Stomach (tissue), 9 donors: ENCODE measurements around the gene CAPN12. TPM values are rescaled to one million over a fixed set of nuclear protein-coding genes. Genes with fewer than 3 reads are reported as not detected.

ENCODE experiments used
- DNase-seq, 2 donors: peaks; one replicate each; pipeline versions ENCODE4 v3.0.0 to v3.0.0-alpha.2; 2013 to 2019
- H3K27ac ChIP-seq, 5 donors: fragments of 200-600 bp in 4 of 5; sonication (generic) in 4 of 5; one replicate each; pipeline ENCODE4 v1.5.1; 2013 to 2019; ENCODE audit warnings: mild to moderate bottlenecking in 1 of 5, moderate library complexity in 1 of 5
- H3K27me3 ChIP-seq, 3 donors: fragments of 200-600 bp; sonication (generic); one replicate each; pipeline ENCODE4 v1.5.1; 2017 to 2019; ENCODE audit warnings: mixed run types in 1 of 3
- H3K36me3 ChIP-seq, 4 donors: fragments of 200-600 bp; sonication (generic); 1 replicate in 3 of 4; 2 replicates in 1 of 4; pipeline ENCODE4 v1.5.1; 2016 to 2019
- H3K4me1 ChIP-seq, 4 donors: fragments of 200-600 bp; sonication (generic); one replicate each; pipeline ENCODE4 v1.5.1; 2016 to 2019
- H3K4me3 ChIP-seq, 4 donors: fragments of 200-600 bp; sonication (generic) in 3 of 4; one replicate each; pipeline ENCODE4 v1.5.1; 2016 to 2019; ENCODE audit warnings: mild to moderate bottlenecking in 1 of 4
- H3K9me3 ChIP-seq, 4 donors: fragments of 200-600 bp; sonication (generic); one replicate each; pipeline ENCODE4 v1.5.1; 2016 to 2019
- CTCF ChIP-seq, 7 experiments: fragments of 450-650 bp in 4 of 7; fragments of 200-600 bp in 3 of 7; sonication (generic) in 3 of 7; IDR thresholded peaks; one replicate each; pipeline ENCODE4 v1.5.1; 2016 to 2019; ENCODE audit warnings: antibody characterized with exemption in 7 of 7, control low read depth in 2 of 7, mild to moderate bottlenecking in 1 of 7
- EP300 ChIP-seq: sonication (generic); formaldehyde crosslinking; IDR thresholded peaks from one replicate; pipeline ENCODE4 v1.6.1; 2017; ENCODE audit warnings: antibody characterized with exemption
- POLR2A ChIP-seq, 4 donors: fragments of 450-650 bp; IDR thresholded peaks; one replicate each; pipeline ENCODE4 v1.6.1; 2016; ENCODE audit warnings: antibody characterized with exemption in 4 of 4, control low read depth in 2 of 4, mild to moderate bottlenecking in 1 of 4, moderate library complexity in 1 of 4
- POLR2AphosphoS5 ChIP-seq, 3 donors: sonication (generic); formaldehyde crosslinking; IDR thresholded peaks; one replicate each; pipeline ENCODE4 v1.6.1; 2016; ENCODE audit warnings: antibody characterized with exemption in 3 of 3
- WGBS, 5 donors: extraction: QIAGEN DNeasy Blood & Tissue Kit in 3 of 5; methylation state at CpG; one replicate each; pipeline versions ENCODE4 v1.1.5 to v1.1.7; 2013 to 2018; 5-methylcytosine and 5-hydroxymethylcytosine counted together
- intact Hi-C: fragments of 100-400 bp; cut with DNase I; formaldehyde crosslinking; loops from one replicate; pipeline ENCODE4 v1.15.1; 2023; ENCODE audit warnings: low total_unique reads
- polyA plus RNA-seq, 3 donors: library from polyadenylated mRNA; stranded (reverse); fragments of 200-250 nt; gene quantifications; one replicate each; pipeline ENCODE4 v1.2.3, GENCODE V29; 2013
- total RNA-seq, 5 donors: library from RNA; depleted of rRNA; stranded (reverse); fragments of >200 nt; gene quantifications; one replicate each; pipeline versions ENCODE4 v1.1.0 to v1.2.3, GENCODE V29; 2014 to 2016
- donor health status: healthy with polysubstance abuse.
- donor health status: Bipolar disorder and iron deficiency.
- donor health status: healthy.

CAPN12 gene
- total and polyA plus RNA-seq, 8 donors: 1.2 to 33.3 (median 5.6) TPM

- Histone ChIP-seq H3K4me1 (peaks cover 4 to 26% (median 24%) of the 10 kb centered on the region in 4 donors), H3K9me3 (no peaks in the 10 kb centered on the region), H3K36me3 (no peaks in the 10 kb centered on the region), H3K27me3 (peaks cover 0 to 10% (median 0%) of the 10 kb centered on the region in 3 donors), H3K27ac (no peak overlapping the region), H3K4me3 (no peak overlapping the region)
- 63 to 82% (median 76%) methylated on average over 14 to 16 of the region's 16 CpGs for WGBS, 5 donors
- intact Hi-C loops: no loop called here
- DNase-seq: no peak
- TF ChIP-seq POLR2A (IDR thresholded peaks at IDR 0.05) (no peak), CTCF (IDR thresholded peaks at IDR 0.05) (no peak), POLR2AphosphoS5 (IDR thresholded peaks at IDR 0.05) (no peak), EP300 (no peak)
Measured at GRCh38 chr19:38739440-38740256, 4.6 kb downstream of the CAPN12 start.

GRCh38 chr19:38737921-38738737 is 6.1 kb downstream of the CAPN12 start:
- TF ChIP-seq POLR2AphosphoS5 (IDR thresholded peaks at IDR 0.05) (no peak), POLR2A (IDR thresholded peaks at IDR 0.05) (no peak), EP300 (no peak), CTCF (IDR thresholded peaks at IDR 0.05) (no peak)
- Histone ChIP-seq H3K36me3 (no peaks in the 10 kb centered on the region), H3K4me1 (peaks cover 16 to 41% (median 39%) of the 10 kb centered on the region in 4 donors), H3K9me3 (no peaks in the 10 kb centered on the region), H3K27ac (no peak overlapping the region), H3K4me3 (no peak overlapping the region), H3K27me3 (peaks cover 0 to 10% (median 0%) of the 10 kb centered on the region in 3 donors)
- intact Hi-C loops: no loop called here
- peak in 1 of 2 donors; percentile 12 for DNase-seq
- WGBS, 5 donors: 90 to 98% (median 97%) methylated on average over 17 to 21 of the region's 21 CpGs

GRCh38 chr19:38737281-38737865 is 6.9 kb downstream of the CAPN12 start:
- Histone ChIP-seq H3K27me3 (peaks cover 0 to 10% (median 0%) of the 10 kb centered on the region in 3 donors), H3K4me3 (peak overlapping the region in 3 of 4 donors; percentile 11 to 54 (median 15)), H3K9me3 (no peaks in the 10 kb centered on the region), H3K27ac (no peak overlapping the region), H3K4me1 (peaks cover 20 to 48% (median 46%) of the 10 kb centered on the region in 4 donors), H3K36me3 (no peaks in the 10 kb centered on the region)
- intact Hi-C loops: no loop called here
- TF ChIP-seq POLR2A (IDR thresholded peaks at IDR 0.05) (no peak), POLR2AphosphoS5 (IDR thresholded peaks at IDR 0.05) (no peak), EP300 (no peak), CTCF (IDR thresholded peaks at IDR 0.05) (no peak)
- 44 to 71% (median 63%) methylated on average over 19 to 22 of the region's 22 CpGs for WGBS, 5 donors
- DNase-seq: peak in 1 of 2 donors; percentile 33
